Hepatocyte (in vitro differentiated cells): Measurements from ENCODE around the gene SSBP3.

Experiments used
- EZH2 ChIP-seq: fragments of 200-600 bp; sonication (generic); IDR thresholded peaks from 2 replicates; pipeline ENCODE4 v1.6.1; 2016; ENCODE audit warnings: antibody characterized with exemption, mild to moderate bottlenecking, borderline replicate concordance
- TF ChIP-seq, protein P1 (sequence below): fragments of 200-600 bp; sonication (generic); IDR thresholded peaks from 2 replicates; pipeline ENCODE4 v1.5.1; 2016; ENCODE audit warnings: antibody characterized with exemption, mild to moderate bottlenecking; ENCODE audit not compliant: poor library complexity

GRCh38 chr1:54347261-54347954 is 58.8 kb downstream of the SSBP3 start:
- TF ChIP-seq, protein P1, sequence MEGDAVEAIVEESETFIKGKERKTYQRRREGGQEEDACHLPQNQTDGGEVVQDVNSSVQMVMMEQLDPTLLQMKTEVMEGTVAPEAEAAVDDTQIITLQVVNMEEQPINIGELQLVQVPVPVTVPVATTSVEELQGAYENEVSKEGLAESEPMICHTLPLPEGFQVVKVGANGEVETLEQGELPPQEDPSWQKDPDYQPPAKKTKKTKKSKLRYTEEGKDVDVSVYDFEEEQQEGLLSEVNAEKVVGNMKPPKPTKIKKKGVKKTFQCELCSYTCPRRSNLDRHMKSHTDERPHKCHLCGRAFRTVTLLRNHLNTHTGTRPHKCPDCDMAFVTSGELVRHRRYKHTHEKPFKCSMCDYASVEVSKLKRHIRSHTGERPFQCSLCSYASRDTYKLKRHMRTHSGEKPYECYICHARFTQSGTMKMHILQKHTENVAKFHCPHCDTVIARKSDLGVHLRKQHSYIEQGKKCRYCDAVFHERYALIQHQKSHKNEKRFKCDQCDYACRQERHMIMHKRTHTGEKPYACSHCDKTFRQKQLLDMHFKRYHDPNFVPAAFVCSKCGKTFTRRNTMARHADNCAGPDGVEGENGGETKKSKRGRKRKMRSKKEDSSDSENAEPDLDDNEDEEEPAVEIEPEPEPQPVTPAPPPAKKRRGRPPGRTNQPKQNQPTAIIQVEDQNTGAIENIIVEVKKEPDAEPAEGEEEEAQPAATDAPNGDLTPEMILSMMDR = no peak
- TF ChIP-seq EZH2 = no peak
